Neural cell (in vitro differentiated cells): ENCODE data around the gene SLC25A26. TPM values are rescaled to one million over a fixed set of nuclear protein-coding genes. Genes with fewer than 3 reads are reported as not detected.

Experiments
- H2AFZ ChIP-seq: fragments of 200-600, 300-800 bp; sonication (generic), shearing (Covaris generic); 2 replicates; pipeline ENCODE4 v1.6.0; 2014; ENCODE audit warnings: low read depth, mild to moderate bottlenecking, antibody characterized with exemption, low read length, moderate library complexity
- H3F3A ChIP-seq: fragments of 200-600 bp; shearing (Covaris generic); 2 replicates; pipeline ENCODE4 v1.6.1; 2016; ENCODE audit warnings: mild to moderate bottlenecking, moderate library complexity, mixed read lengths, antibody characterized with exemption, low read length; ENCODE audit not compliant: insufficient read depth, poor library complexity, severe bottlenecking
- H3K27ac ChIP-seq: fragments of 200-600, 300-800 bp; sonication (generic), shearing (Covaris generic); 2 replicates; pipeline ENCODE4 v1.5.1; 2014; ENCODE audit warnings: mild to moderate bottlenecking, low read length, moderate library complexity
- H3K27me3 ChIP-seq: fragments of 300-800, 200-600 bp; sonication (generic), shearing (Covaris generic); 2 replicates; pipeline ENCODE4 v1.6.0; 2014; ENCODE audit warnings: mild to moderate bottlenecking, low read depth, low read length, moderate library complexity; ENCODE audit not compliant: insufficient read depth
- H3K36me3 ChIP-seq: fragments of 300-800, 200-600 bp; sonication (generic), shearing (Covaris generic); 2 replicates; pipeline ENCODE4 v1.5.1; 2014; ENCODE audit warnings: mild to moderate bottlenecking, antibody characterized with exemption, low read length, moderate library complexity; ENCODE audit not compliant: insufficient read depth
- H3K4me2 ChIP-seq: fragments of 300-800, 200-600 bp; sonication (generic), shearing (Covaris generic); 2 replicates; pipeline ENCODE4 v1.6.0; 2014; ENCODE audit warnings: mild to moderate bottlenecking, low read length
- H3K4me3 ChIP-seq: fragments of 300-800, 200-600 bp; sonication (generic), shearing (Covaris generic); 2 replicates; pipeline ENCODE4 v1.5.1; 2014; ENCODE audit warnings: mild to moderate bottlenecking, low read length, moderate library complexity
- H3K79me2 ChIP-seq: fragments of 200-600 bp; shearing (Covaris generic); replicated peaks from 2 replicates; pipeline ENCODE4 v1.6.0; 2014; ENCODE audit warnings: mild to moderate bottlenecking, low read length, moderate library complexity; ENCODE audit not compliant: insufficient read depth
- H3K9ac ChIP-seq: fragments of 300-800, 200-600 bp; sonication (generic), shearing (Covaris generic); 2 replicates; pipeline ENCODE4 v1.6.1; 2016; ENCODE audit warnings: mild to moderate bottlenecking, low read length, mixed read lengths
- H3K9me2 ChIP-seq: fragments of 200-600 bp; shearing (Covaris generic); 2 replicates; pipeline ENCODE4 v1.6.1; 2016; ENCODE audit warnings: mild to moderate bottlenecking, low read length, mixed read lengths; ENCODE audit not compliant: insufficient read depth
- H3K9me3 ChIP-seq: fragments of 200-600, 300-800 bp; sonication (generic), shearing (Covaris generic); 2 replicates; pipeline ENCODE4 v1.6.1; 2016; ENCODE audit warnings: mild to moderate bottlenecking, mixed run types, low read length, moderate library complexity, mixed read lengths
- H4K20me1 ChIP-seq: fragments of 200-600 bp; shearing (Covaris generic); 2 replicates; pipeline ENCODE4 v1.6.1; 2016; ENCODE audit warnings: mild to moderate bottlenecking, mixed run types; ENCODE audit not compliant: insufficient read depth
- CTCF ChIP-seq: fragments of 450-650 bp; IDR thresholded peaks from 2 replicates; pipeline ENCODE4 v1.5.1; 2014; ENCODE audit warnings: antibody characterized with exemption, mild to moderate bottlenecking, moderate library complexity; ENCODE audit not compliant: poor library complexity, severe bottlenecking
- EP300 ChIP-seq: fragments of 450-650 bp; conservative IDR thresholded peaks from 2 replicates; pipeline ENCODE4 v1.6.1; 2014; ENCODE audit warnings: antibody characterized with exemption, mild to moderate bottlenecking, moderate library complexity; ENCODE audit not compliant: poor library complexity, severe bottlenecking
- EZH2 ChIP-seq: fragments of 200-600, 300-800 bp; shearing (Covaris generic), sonication (generic); IDR thresholded peaks from 2 replicates; pipeline ENCODE4 v1.6.1; 2014; ENCODE audit warnings: antibody characterized with exemption, low read length, borderline replicate concordance, mild to moderate bottlenecking; ENCODE audit not compliant: insufficient read depth, poor library complexity, severe bottlenecking
- MXI1 ChIP-seq: fragments of 450-650 bp; conservative IDR thresholded peaks from 2 replicates; pipeline ENCODE4 v1.6.1; 2014; ENCODE audit warnings: antibody characterized with exemption, mild to moderate bottlenecking; ENCODE audit not compliant: poor library complexity, severe bottlenecking
- POLR2AphosphoS5 ChIP-seq: IDR thresholded peaks from 2 replicates; pipeline ENCODE4 v1.6.1; 2012
- RAD21 ChIP-seq: fragments of 450-650 bp; conservative IDR thresholded peaks from 2 replicates; pipeline ENCODE4 v1.6.1; 2014; ENCODE audit warnings: antibody characterized with exemption, mild to moderate bottlenecking, moderate library complexity
- REST ChIP-seq: IDR thresholded peaks from 2 replicates; pipeline ENCODE4 v1.6.1; 2012; ENCODE audit warnings: borderline replicate concordance
- SMC3 ChIP-seq: fragments of 450-650 bp; conservative IDR thresholded peaks from 2 replicates; pipeline ENCODE4 v1.6.1; 2014; ENCODE audit warnings: antibody characterized with exemption, mild to moderate bottlenecking, moderate library complexity; ENCODE audit not compliant: poor library complexity
- TAF1 ChIP-seq: IDR thresholded peaks from 2 replicates; pipeline ENCODE4 v1.6.1; 2012; ENCODE audit warnings: low read depth
- polyA plus RNA-seq: library from polyadenylated mRNA; depleted of rRNA; stranded (reverse); fragments of >200 nt; gene quantifications from 2 replicates; pipeline ENCODE4 v1.2.3, GENCODE V29; 2014

SLC25A26 gene
- polyA plus RNA-seq, 1 donor from 2014 or later, result 21.0 TPM

GRCh38 chr3:66338927-66339326, 118.1 kb downstream of the SLC25A26 start:
- no peak overlapping the region for H3K27ac ChIP-seq
- H2AFZ ChIP-seq, result no peak overlapping the region
- no peaks in the 10 kb centered on the region for H3F3A ChIP-seq
- no peaks in the 10 kb centered on the region for H3K79me2 ChIP-seq
- TF ChIP-seq EZH2 (no peak), POLR2AphosphoS5 (no peak), MXI1 (no peak), EP300 (no peak), REST (no peak), TAF1 (no peak), SMC3 (no peak), RAD21 (no peak), CTCF (no peak)
- no peaks in the 10 kb centered on the region for H3K9me3 ChIP-seq
- H3K27me3 ChIP-seq, result no peaks in the 10 kb centered on the region
- H4K20me1 ChIP-seq, result no peaks in the 10 kb centered on the region
- no peaks in the 10 kb centered on the region for H3K9me2 ChIP-seq
- H3K9ac ChIP-seq, result no peak overlapping the region
- no peaks in the 10 kb centered on the region for H3K36me3 ChIP-seq
- no peak overlapping the region for H3K4me2 ChIP-seq
- no peak overlapping the region for H3K4me3 ChIP-seq

GRCh38 chr3:66342717-66343356, 122.0 kb downstream of the SLC25A26 start:
- no peak overlapping the region for H3K4me2 ChIP-seq
- H3K4me3 ChIP-seq, result no peak overlapping the region
- no peak overlapping the region for H2AFZ ChIP-seq
- no peaks in the 10 kb centered on the region for H3K9me3 ChIP-seq
- H3F3A ChIP-seq, result no peaks in the 10 kb centered on the region
- no peaks in the 10 kb centered on the region for H3K36me3 ChIP-seq
- no peak overlapping the region for H3K27ac ChIP-seq
- H3K9me2 ChIP-seq, result no peaks in the 10 kb centered on the region
- H3K27me3 ChIP-seq, result no peaks in the 10 kb centered on the region
- no peaks in the 10 kb centered on the region for H3K79me2 ChIP-seq
- H4K20me1 ChIP-seq, result no peaks in the 10 kb centered on the region
- H3K9ac ChIP-seq, result no peak overlapping the region
- TF ChIP-seq SMC3, result no peak
- no peak for TF ChIP-seq RAD21
- TF ChIP-seq REST, result no peak
- TF ChIP-seq EP300, result no peak
